ENCODE results near the gene MNAT1. TPM values are rescaled to one million over a fixed set of nuclear protein-coding genes. Genes with fewer than 3 reads are reported as not detected.

The MNAT1 gene
- total RNA-seq, 3 donors from 2014 or later (not counting 1 experiment from before 2014, with no cell fraction given), result 33.8 to 45.4 (median 34.0) TPM

- no peaks in the 10 kb centered on the region for H3K27me3 Mint-ChIP-seq (ENCODE audit: low read depth in 2 of 2)
- intact Hi-C loops (cut with micrococcal nuclease), result no loop called here
Measured at GRCh38 chr14:60974090-60974651, 239.6 kb downstream of the MNAT1 start.

GRCh38 chr14:60975551-60975950, 241.0 kb downstream of the MNAT1 start:
- Histone ChIP-seq H3K27me3 (ENCODE audit: control insufficient read depth, insufficient read depth, low read length) (no peaks in the 10 kb centered on the region), H3K4me3 (ENCODE audit: low read length) (no peak overlapping the region), H3K36me3 (ENCODE audit: control insufficient read depth, insufficient read depth, low read length) (no peaks in the 10 kb centered on the region), H3K9me3 (ENCODE audit: control insufficient read depth, insufficient read depth, low read length) (no peaks in the 10 kb centered on the region), H3K27ac (ENCODE audit: low read length) (no peak overlapping the region), H3K4me1 (ENCODE audit: control insufficient read depth, insufficient read depth, low read length) (peaks cover 2% of the 10 kb centered on the region)
- no peaks in the 10 kb centered on the region for H3K4me1 Mint-ChIP-seq
- ATAC-seq (no peak), DNase-seq (no peak)
- intact Hi-C loops (cut with micrococcal nuclease), result no loop called here
- no peaks in the 10 kb centered on the region for H3K27me3 Mint-ChIP-seq (ENCODE audit: low read depth in 2 of 2)
- TF ChIP-seq CTCF (IDR thresholded peaks at IDR 0.05), result no peak
- no peak overlapping the region for H3K4me3 Mint-ChIP-seq
- no peak overlapping the region for H3K27ac Mint-ChIP-seq
- no peaks in the 10 kb centered on the region for H3K36me3 Mint-ChIP-seq
- no peaks in the 10 kb centered on the region for H3K9me3 Mint-ChIP-seq
- WGBS (ENCODE audit: insufficient coverage), result 75% methylated on average over 2 of the region's 2 CpGs

More at GRCh38 chr14:60974090-60974651, 239.6 kb downstream of the MNAT1 start:
- Mint-ChIP-seq H3K27ac (no peak overlapping the region), H3K9me3 (no peaks in the 10 kb centered on the region), H3K4me3 (no peak overlapping the region), H3K36me3 (no peaks in the 10 kb centered on the region), H3K4me1 (no peaks in the 10 kb centered on the region)
- no peak for DNase-seq
- H3K9me3 ChIP-seq (ENCODE audit: control insufficient read depth, insufficient read depth, low read length), result no peaks in the 10 kb centered on the region
- no peak for TF ChIP-seq CTCF (IDR thresholded peaks at IDR 0.05)
- no peaks in the 10 kb centered on the region for H3K36me3 ChIP-seq (ENCODE audit: control insufficient read depth, insufficient read depth, low read length)
- WGBS (ENCODE audit: insufficient coverage), result 96% methylated on average over 6 of the region's 6 CpGs
- ATAC-seq, result no peak
- H3K27ac ChIP-seq (ENCODE audit: low read length), result no peak overlapping the region
- no peak overlapping the region for H3K4me3 ChIP-seq (ENCODE audit: low read length)
- no peaks in the 10 kb centered on the region for H3K27me3 ChIP-seq (ENCODE audit: control insufficient read depth, insufficient read depth, low read length)
- no peaks in the 10 kb centered on the region for H3K4me1 ChIP-seq (ENCODE audit: control insufficient read depth, insufficient read depth, low read length)

- Histone ChIP-seq H3K9me3 (ENCODE audit: control insufficient read depth, insufficient read depth, low read length) (no peaks in the 10 kb centered on the region), H3K27ac (ENCODE audit: low read length) (no peak overlapping the region), H3K4me3 (ENCODE audit: low read length) (no peak overlapping the region), H3K4me1 (ENCODE audit: control insufficient read depth, insufficient read depth, low read length) (peaks cover 12% of the 10 kb centered on the region), H3K36me3 (ENCODE audit: control insufficient read depth, insufficient read depth, low read length) (no peaks in the 10 kb centered on the region), H3K27me3 (ENCODE audit: control insufficient read depth, insufficient read depth, low read length) (no peaks in the 10 kb centered on the region)
- H3K4me1 Mint-ChIP-seq, result peaks cover 0 to 3% of the 10 kb centered on the region in 2 donors
- peak overlapping the region; percentile 9 to 44 for H3K27ac Mint-ChIP-seq
- ATAC-seq, result no peak
- no peak for DNase-seq
- WGBS (ENCODE audit: insufficient coverage), result 89% methylated on average over 1 of the region's 2 CpGs
- H3K27me3 Mint-ChIP-seq (ENCODE audit: low read depth in 2 of 2), result no peaks in the 10 kb centered on the region
- H3K9me3 Mint-ChIP-seq, result no peaks in the 10 kb centered on the region
- TF ChIP-seq CTCF (IDR thresholded peaks at IDR 0.05), result no peak
- H3K36me3 Mint-ChIP-seq, result no peaks in the 10 kb centered on the region
- no peak overlapping the region for H3K4me3 Mint-ChIP-seq
- intact Hi-C loops (cut with micrococcal nuclease), result no loop called here
Measured at GRCh38 chr14:60977847-60978246, 243.3 kb downstream of the MNAT1 start.

Data from natural killer cell (primary cell).